Mesothelial cell of epicardium (in vitro differentiated cells): Measurements from ENCODE around the gene MYOM1. TPM values are rescaled to one million over a fixed set of nuclear protein-coding genes. Genes with fewer than 3 reads are reported as not detected.

Experiments
- DNase-seq, 2 experiments: peaks; one replicate each; pipeline ENCODE4 v3.0.0; 2021; ENCODE audit warnings: low spot score in 2 of 2; ENCODE audit not compliant: unreplicated experiment in 2 of 2
- H3K27ac Mint-ChIP-seq: 2 replicates; pipeline ENCODE4 v1.8.0; 2021; ENCODE audit warnings: mixed read lengths
- H3K27me3 Mint-ChIP-seq: 2 replicates; pipeline ENCODE4 v1.8.0; 2021; ENCODE audit warnings: low read depth, mixed read lengths
- H3K36me3 Mint-ChIP-seq: 2 replicates; pipeline ENCODE4 v1.8.0; 2021; ENCODE audit warnings: mixed read lengths
- H3K4me1 Mint-ChIP-seq: 2 replicates; pipeline ENCODE4 v1.8.0; 2021; ENCODE audit warnings: mixed read lengths
- H3K4me3 Mint-ChIP-seq: 2 replicates; pipeline ENCODE4 v1.8.0; 2021; ENCODE audit warnings: mild to moderate bottlenecking, moderate library complexity, mixed read lengths
- H3K9me3 Mint-ChIP-seq: 2 replicates; pipeline ENCODE4 v1.8.0; 2021; ENCODE audit warnings: mixed read lengths
- CTCF ChIP-seq: fragments of 200-600 bp; sonication (generic); IDR thresholded peaks from one replicate; pipeline ENCODE4 v1.5.0; 2021; ENCODE audit warnings: antibody characterized with exemption; ENCODE audit not compliant: unreplicated experiment
- total RNA-seq: library from RNA; stranded (reverse); gene quantifications from 3 replicates; pipeline ENCODE4 v1.2.1, GENCODE V29; 2021

MYOM1 gene
- total RNA-seq, 1 donor from 2014 or later = 2.8 TPM

- H3K4me1 Mint-ChIP-seq = peaks cover 30% of the 10 kb centered on the region
- H3K27me3 Mint-ChIP-seq = no peaks in the 10 kb centered on the region
- H3K36me3 Mint-ChIP-seq = no peaks in the 10 kb centered on the region
- no peak overlapping the region for H3K27ac Mint-ChIP-seq
- no peaks in the 10 kb centered on the region for H3K9me3 Mint-ChIP-seq
- no peak overlapping the region for H3K4me3 Mint-ChIP-seq
- TF ChIP-seq CTCF = peak; percentile 87
- no peak for DNase-seq
Measured at GRCh38 chr18:3151399-3152264, 68.1 kb downstream of the MYOM1 start.

GRCh38 chr18:3150688-3151087 lies 69.1 kb downstream of the MYOM1 start:
- no peaks in the 10 kb centered on the region for H3K27me3 Mint-ChIP-seq
- no peaks in the 10 kb centered on the region for H3K36me3 Mint-ChIP-seq
- H3K27ac Mint-ChIP-seq = no peak overlapping the region
- H3K4me3 Mint-ChIP-seq = no peak overlapping the region
- no peak for TF ChIP-seq CTCF
- H3K4me1 Mint-ChIP-seq = peaks cover 23% of the 10 kb centered on the region
- no peaks in the 10 kb centered on the region for H3K9me3 Mint-ChIP-seq
- DNase-seq = no peak

- TF ChIP-seq CTCF = no peak
- no peak overlapping the region for H3K4me3 Mint-ChIP-seq
- DNase-seq = no peak
- H3K9me3 Mint-ChIP-seq = no peaks in the 10 kb centered on the region
- no peak overlapping the region for H3K27ac Mint-ChIP-seq
- no peaks in the 10 kb centered on the region for H3K36me3 Mint-ChIP-seq
- peaks cover 20% of the 10 kb centered on the region for H3K4me1 Mint-ChIP-seq
- H3K27me3 Mint-ChIP-seq = no peaks in the 10 kb centered on the region
Measured at GRCh38 chr18:3150274-3150673, 69.5 kb downstream of the MYOM1 start.

GRCh38 chr18:3148930-3149535 lies 70.7 kb downstream of the MYOM1 start:
- no peak overlapping the region for H3K4me3 Mint-ChIP-seq
- no peak for TF ChIP-seq CTCF
- DNase-seq = no peak
- H3K4me1 Mint-ChIP-seq = peaks cover 20% of the 10 kb centered on the region
- H3K36me3 Mint-ChIP-seq = no peaks in the 10 kb centered on the region
- H3K9me3 Mint-ChIP-seq = peaks cover 5% of the 10 kb centered on the region
- no peaks in the 10 kb centered on the region for H3K27me3 Mint-ChIP-seq
- H3K27ac Mint-ChIP-seq = no peak overlapping the region

- Mint-ChIP-seq H3K4me3 (no peak overlapping the region), H3K27ac (no peak overlapping the region), H3K36me3 (peaks cover 4% of the 10 kb centered on the region), H3K4me1 (peaks cover 20% of the 10 kb centered on the region), H3K9me3 (peaks cover 8% of the 10 kb centered on the region), H3K27me3 (no peaks in the 10 kb centered on the region)
- TF ChIP-seq CTCF = no peak
- DNase-seq = no peak
Measured at GRCh38 chr18:3147935-3148554, 71.7 kb downstream of the MYOM1 start.
